ENCODE measurements around the gene OXSR1. TPM values are rescaled to one million over a fixed set of nuclear protein-coding genes. Genes with fewer than 3 reads are reported as not detected.

Gene OXSR1
- 27.1 TPM for polyA plus RNA-seq (2012; ENCODE audit: low read depth, missing spikeins)

DNA sequence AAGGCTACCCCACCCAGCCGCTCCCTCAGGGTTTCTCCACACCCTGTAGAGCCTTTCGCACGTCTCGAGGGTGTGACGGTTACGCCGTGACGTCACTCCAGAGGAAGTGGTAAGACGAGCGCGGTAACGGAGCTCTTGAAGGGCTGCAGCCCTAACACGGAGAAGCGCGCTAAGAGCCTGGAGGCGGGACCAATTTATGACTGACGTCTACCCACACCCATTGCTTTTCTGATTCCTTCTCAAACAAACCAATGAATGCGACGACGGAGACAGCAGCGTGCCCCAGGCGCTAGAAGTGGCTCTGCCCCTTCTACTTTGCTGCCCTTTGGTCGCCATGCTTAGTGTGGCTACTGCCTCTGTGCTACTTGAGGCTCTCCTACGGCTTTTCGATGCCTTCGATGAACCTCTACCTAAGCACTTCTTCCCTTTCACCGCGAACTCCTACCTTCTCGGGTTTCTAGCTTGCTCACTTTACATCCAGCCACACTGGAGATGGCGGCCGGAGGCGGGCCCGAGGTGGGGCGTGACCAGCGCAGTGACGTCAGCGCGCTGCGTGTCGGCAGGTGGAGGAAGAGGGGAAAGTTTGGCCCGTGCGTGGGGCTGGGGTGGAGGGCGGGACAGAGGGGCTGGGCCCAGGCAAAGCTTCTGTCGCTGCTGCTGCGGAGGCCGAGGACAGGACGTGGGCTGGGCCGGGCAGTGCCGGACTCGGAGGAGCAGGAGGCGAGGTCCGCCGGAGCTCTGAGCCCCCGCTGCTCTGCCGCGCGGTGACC lies at the start of gene OXSR1:
TSS of gene OXSR1 (plus strand) at position 586 of the 770 bp plus-strand sequence. CDS start 340 bp downstream, outside the sequence.
- FAIRE-seq (peak; percentile 98), DNase-seq (ENCODE audit: insufficient read length, low spot score) (peak; percentile 84)

GRCh38 chr3:38115645-38116427 lies 49.5 kb upstream of the OXSR1 start:
- DNase-seq (ENCODE audit: insufficient read length, low spot score) (no peak), FAIRE-seq (no peak)
- TF ChIP-seq TAF1 (IDR thresholded peaks at IDR 0.05; ENCODE audit: low read depth, low read length) (no peak), POLR2AphosphoS5 (IDR thresholded peaks at IDR 0.05; ENCODE audit: low read depth, low read length) (no peak), POLR2A (IDR thresholded peaks at IDR 0.05; ENCODE audit: low read depth, low read length) (no peak), PAX5 (IDR thresholded peaks at IDR 0.05; ENCODE audit: insufficient read depth, low read length, severe bottlenecking) (no peak), POU2F2 (IDR thresholded peaks at IDR 0.05; ENCODE audit: low read depth, low read length) (no peak)

More for the DNA sequence above, at the start of gene OXSR1:
- TF ChIP-seq POLR2AphosphoS5 (IDR thresholded peaks at IDR 0.05; ENCODE audit: low read depth, low read length): peak; percentile 78
- TF ChIP-seq POLR2A (IDR thresholded peaks at IDR 0.05; ENCODE audit: low read depth, low read length): peak; percentile 41
- peak; percentile 5 for TF ChIP-seq PAX5 (IDR thresholded peaks at IDR 0.05; ENCODE audit: insufficient read depth, low read length, severe bottlenecking)
- TF ChIP-seq SPI1 (IDR thresholded peaks at IDR 0.05; ENCODE audit: low read depth, low read length): peak; percentile 64
- TF ChIP-seq TAF1 (IDR thresholded peaks at IDR 0.05; ENCODE audit: low read depth, low read length): peak; percentile 39; the same call in 1 of the 2 replicates
- TF ChIP-seq POU2F2 (IDR thresholded peaks at IDR 0.05; ENCODE audit: low read depth, low read length): no peak

DNA sequence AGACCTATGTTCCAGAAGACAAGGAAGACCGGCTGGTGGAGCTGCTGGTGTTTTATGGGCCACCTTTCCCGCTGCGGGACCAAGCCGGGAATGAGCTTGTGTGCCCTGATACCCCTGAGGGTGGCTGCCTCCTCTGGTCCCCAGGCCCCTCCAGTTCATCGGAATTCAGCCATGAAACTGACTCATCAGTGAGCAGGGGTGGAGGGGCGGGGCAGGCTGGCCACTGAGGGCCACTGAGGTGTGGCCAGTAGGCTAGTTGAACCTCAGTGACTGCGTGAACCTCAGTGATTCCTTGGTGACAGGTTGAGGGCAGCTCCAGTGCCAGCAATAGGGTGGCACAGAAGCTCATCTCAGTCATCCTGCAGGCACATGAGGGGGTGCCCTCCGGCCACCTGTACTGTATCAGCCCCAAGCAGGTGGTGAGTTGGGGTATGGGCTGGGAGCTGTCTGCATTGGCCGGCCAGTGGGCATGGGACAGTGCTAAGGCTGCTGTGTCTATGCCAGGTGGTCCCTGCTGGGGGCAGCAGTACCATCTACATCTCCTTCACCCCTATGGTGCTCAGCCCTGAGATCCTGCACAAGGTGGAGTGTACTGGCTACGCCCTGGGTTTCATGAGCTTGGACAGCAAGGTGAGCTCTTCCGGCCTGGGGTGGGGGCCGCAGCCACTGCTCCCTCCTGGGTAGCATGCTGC lies 48.7 kb upstream of the OXSR1 start:
- TF ChIP-seq POLR2AphosphoS5 (IDR thresholded peaks at IDR 0.05; ENCODE audit: low read depth, low read length): no peak
- no peak for TF ChIP-seq TAF1 (IDR thresholded peaks at IDR 0.05; ENCODE audit: low read depth, low read length)
- TF ChIP-seq PAX5 (IDR thresholded peaks at IDR 0.05; ENCODE audit: insufficient read depth, low read length, severe bottlenecking): no peak
- TF ChIP-seq POU2F2 (IDR thresholded peaks at IDR 0.05; ENCODE audit: low read depth, low read length): no peak
- no peak for TF ChIP-seq SPI1 (IDR thresholded peaks at IDR 0.05; ENCODE audit: low read depth, low read length)
- no peak for TF ChIP-seq POLR2A (IDR thresholded peaks at IDR 0.05; ENCODE audit: low read depth, low read length)
- no peak for FAIRE-seq
- no peak for DNase-seq (ENCODE audit: insufficient read length, low spot score)

DNA sequence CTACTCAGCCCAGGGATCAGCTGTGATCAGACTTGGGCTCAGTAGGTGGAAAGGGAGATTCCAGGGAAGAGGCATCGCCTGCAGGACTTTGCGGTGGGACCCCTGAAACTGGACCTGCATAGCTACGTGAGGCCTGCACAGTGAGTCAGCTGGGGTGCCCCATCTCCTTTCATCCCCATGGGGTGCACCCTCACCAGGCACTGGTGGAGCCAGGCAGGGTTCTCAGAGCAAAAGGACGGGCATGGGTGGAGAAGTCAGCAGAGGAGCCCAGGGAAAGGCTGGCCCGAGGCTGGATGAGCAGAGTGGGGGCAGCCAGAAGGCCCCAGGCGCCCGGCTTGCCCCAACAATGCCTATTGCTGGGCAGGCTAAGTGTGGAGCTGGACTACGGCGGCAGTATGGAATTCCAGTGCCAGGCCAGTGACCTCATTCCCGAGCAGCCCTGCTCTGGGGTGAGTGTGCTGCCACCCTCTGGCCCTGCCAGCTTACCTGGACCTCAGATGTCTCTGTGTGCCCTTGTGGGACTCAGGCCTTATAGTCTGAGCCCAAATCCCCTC lies 48.1 kb upstream of the OXSR1 start:
- no peak for TF ChIP-seq PAX5 (IDR thresholded peaks at IDR 0.05; ENCODE audit: insufficient read depth, low read length, severe bottlenecking)
- no peak for TF ChIP-seq SPI1 (IDR thresholded peaks at IDR 0.05; ENCODE audit: low read depth, low read length)
- TF ChIP-seq POLR2A (IDR thresholded peaks at IDR 0.05; ENCODE audit: low read depth, low read length): no peak
- no peak for TF ChIP-seq TAF1 (IDR thresholded peaks at IDR 0.05; ENCODE audit: low read depth, low read length)
- no peak for TF ChIP-seq POLR2AphosphoS5 (IDR thresholded peaks at IDR 0.05; ENCODE audit: low read depth, low read length)
- TF ChIP-seq POU2F2 (IDR thresholded peaks at IDR 0.05; ENCODE audit: low read depth, low read length): no peak
- no peak for DNase-seq (ENCODE audit: insufficient read length, low spot score)
- no peak for FAIRE-seq

DNA sequence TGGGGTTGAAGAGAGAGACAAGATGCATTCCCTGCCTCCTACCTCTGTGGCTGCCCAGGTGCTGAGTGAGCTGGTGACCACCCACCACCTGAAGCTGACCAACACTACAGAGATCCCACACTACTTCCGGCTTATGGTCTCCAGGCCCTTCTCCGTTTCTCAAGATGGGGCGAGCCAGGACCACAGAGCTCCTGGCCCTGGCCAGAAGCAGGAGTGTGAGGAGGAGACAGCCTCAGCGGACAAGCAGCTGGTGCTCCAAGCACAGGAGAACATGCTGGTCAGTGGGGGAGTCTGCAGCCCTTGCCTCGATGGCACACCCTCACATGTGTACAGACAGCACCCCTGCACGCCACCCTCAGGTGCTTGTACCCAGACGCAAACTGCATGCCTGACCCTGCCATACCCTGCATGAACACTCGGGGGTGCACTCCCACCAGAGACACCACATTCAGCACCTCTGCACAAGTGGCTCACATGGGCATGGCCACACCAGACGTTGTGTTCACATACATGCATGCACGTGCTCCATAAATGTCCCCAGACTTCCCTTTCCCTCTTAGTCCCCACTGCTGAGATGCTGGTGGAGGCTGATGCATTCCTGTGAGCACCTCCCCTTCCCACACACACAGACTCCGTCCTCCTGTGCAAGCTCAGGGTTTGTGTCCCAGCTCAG lies 47.5 kb upstream of the OXSR1 start:
- DNase-seq (ENCODE audit: insufficient read length, low spot score) (peak; percentile 82), FAIRE-seq (peak; percentile 95)
- TF ChIP-seq PAX5 (IDR thresholded peaks at IDR 0.05; ENCODE audit: insufficient read depth, low read length, severe bottlenecking) (no peak), SPI1 (IDR thresholded peaks at IDR 0.05; ENCODE audit: low read depth, low read length) (no peak), POLR2AphosphoS5 (IDR thresholded peaks at IDR 0.05; ENCODE audit: low read depth, low read length) (no peak), POLR2A (IDR thresholded peaks at IDR 0.05; ENCODE audit: low read depth, low read length) (no peak; the same call in 1 of the 2 replicates)

DNA sequence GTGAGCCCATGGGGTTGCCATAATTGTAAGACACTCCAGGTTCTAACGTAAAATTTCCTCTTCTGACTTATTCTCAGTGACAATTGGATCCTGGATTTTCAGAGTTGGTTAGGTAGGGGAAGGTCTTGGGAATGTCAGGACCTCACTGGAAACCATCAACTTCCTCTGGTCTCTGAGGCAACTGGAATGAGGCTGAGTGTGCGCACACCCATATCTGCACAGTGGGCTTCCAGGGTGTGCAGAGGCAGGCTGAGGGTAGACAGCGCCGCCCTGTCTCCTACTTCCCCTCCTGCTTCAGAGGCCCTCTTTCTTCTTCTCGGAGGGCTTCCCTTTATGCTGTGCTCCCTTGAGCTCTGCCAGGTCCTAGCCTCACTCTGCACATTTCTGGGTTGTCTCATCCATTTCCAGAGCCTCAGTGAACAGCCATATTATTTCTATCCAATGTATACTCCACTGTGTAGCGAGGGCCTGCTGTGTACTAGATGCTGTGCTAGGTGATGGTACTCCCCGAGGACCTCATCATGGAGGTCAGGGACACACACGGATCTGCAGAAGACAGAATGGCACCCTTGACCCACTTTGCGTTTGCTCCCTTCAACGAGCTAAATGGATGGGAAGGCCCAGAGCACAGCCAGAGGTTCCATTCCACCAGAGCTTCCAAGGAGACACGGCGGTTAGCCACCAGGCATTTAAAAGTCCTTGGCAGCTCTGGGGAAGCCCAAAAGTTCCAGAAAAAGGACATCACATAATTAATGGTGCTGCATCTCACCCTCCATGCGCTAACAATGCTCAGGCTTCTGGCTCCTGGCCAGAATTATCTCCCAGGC lies 46.7 kb upstream of the OXSR1 start:
- TF ChIP-seq TAF1 (IDR thresholded peaks at IDR 0.05; ENCODE audit: low read depth, low read length): no peak
- no peak for TF ChIP-seq PAX5 (IDR thresholded peaks at IDR 0.05; ENCODE audit: insufficient read depth, low read length, severe bottlenecking)
- TF ChIP-seq POLR2AphosphoS5 (IDR thresholded peaks at IDR 0.05; ENCODE audit: low read depth, low read length): no peak
- no peak for DNase-seq (ENCODE audit: insufficient read length, low spot score)
- no peak for FAIRE-seq

DNA sequence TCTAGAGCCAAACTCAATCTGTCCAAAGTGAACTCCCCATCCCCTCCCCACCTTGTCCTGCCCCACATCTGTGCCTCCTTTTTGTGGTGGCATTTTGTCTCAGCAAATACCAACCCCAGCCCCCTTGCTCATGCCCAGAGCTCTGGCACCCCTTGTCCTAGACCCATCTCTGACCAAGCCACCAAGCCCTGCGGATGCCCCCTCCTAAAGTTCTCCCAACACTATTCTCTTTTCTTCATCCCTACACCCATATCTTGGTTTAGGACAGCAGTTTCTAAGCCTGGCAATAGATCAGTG lies 46.1 kb upstream of the OXSR1 start:
- DNase-seq (ENCODE audit: insufficient read length, low spot score) (no peak), FAIRE-seq (no peak)

More for the DNA sequence above, 46.1 kb upstream of the OXSR1 start:
- TF ChIP-seq POU2F2 (IDR thresholded peaks at IDR 0.05; ENCODE audit: low read depth, low read length): no peak
- no peak for TF ChIP-seq SPI1 (IDR thresholded peaks at IDR 0.05; ENCODE audit: low read depth, low read length)
- TF ChIP-seq POLR2A (IDR thresholded peaks at IDR 0.05; ENCODE audit: low read depth, low read length): no peak
- no peak for TF ChIP-seq POLR2AphosphoS5 (IDR thresholded peaks at IDR 0.05; ENCODE audit: low read depth, low read length)
- TF ChIP-seq PAX5 (IDR thresholded peaks at IDR 0.05; ENCODE audit: insufficient read depth, low read length, severe bottlenecking): no peak

All from GM12891 (cell line).